Measurements from ENCODE around the gene PRPF40A.
A peak's percentile ranks its signal among the peaks of the same experiment; 100 is the strongest.

PRPF40A gene

DNA sequence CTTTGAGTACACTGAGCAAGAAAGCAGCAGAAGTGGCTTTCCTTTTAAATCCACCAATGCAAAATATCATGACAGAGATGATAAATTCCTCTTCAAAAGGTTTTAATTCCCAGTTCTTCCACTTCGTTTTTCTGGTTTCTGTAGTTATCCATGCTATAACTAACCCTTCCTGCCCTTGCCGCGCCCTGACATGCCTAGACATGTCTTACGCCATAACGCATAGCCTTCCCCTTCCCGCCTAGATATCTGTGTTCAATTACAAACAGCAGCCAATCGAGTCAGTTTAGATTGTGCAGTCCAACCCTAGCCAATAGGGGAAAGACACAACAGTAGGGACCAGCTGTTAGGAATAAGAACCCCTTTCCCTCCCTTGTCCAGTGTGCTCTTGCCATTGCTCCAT is 16.1 kb downstream of the PRPF40A start:
- ChIA-PET POLR2A (no interaction called here), CTCF (no interaction called here)
- H3K4me3 ChIP-seq (ENCODE audit: low read depth, low read length), result no peak overlapping the region
- no peak overlapping the region for H3K27ac ChIP-seq (ENCODE audit: extremely low read depth, low read depth, low read length)
- no peaks in the 10 kb centered on the region; the same call in 1 of the 2 replicates for H3K4me1 ChIP-seq (ENCODE audit: control insufficient read depth, insufficient read depth, low read length)
- H3K36me3 ChIP-seq (ENCODE audit: control insufficient read depth in 2 of 2, insufficient read depth in 1 of 2, low read length in 2 of 2), result peaks cover 0 to 50% of the 10 kb centered on the region in 2 experiments; a peak in 2 of 3 replicates
- H3K9me3 ChIP-seq (ENCODE audit: control insufficient read depth, insufficient read depth, low read depth, low read length), result no peaks in the 10 kb centered on the region
- TF ChIP-seq, protein P1, sequence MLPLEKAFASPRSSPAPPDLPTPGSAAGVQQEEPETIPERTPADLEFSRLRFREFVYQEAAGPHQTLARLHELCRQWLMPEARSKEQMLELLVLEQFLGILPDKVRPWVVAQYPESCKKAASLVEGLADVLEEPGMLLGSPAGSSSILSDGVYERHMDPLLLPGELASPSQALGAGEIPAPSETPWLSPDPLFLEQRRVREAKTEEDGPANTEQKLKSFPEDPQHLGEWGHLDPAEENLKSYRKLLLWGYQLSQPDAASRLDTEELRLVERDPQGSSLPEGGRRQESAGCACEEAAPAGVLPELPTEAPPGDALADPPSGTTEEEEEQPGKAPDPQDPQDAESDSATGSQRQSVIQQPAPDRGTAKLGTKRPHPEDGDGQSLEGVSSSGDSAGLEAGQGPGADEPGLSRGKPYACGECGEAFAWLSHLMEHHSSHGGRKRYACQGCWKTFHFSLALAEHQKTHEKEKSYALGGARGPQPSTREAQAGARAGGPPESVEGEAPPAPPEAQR (tag by site-specific recombination; IDR thresholded peaks at IDR 0.05), result no peak
- TF ChIP-seq, protein P2, sequence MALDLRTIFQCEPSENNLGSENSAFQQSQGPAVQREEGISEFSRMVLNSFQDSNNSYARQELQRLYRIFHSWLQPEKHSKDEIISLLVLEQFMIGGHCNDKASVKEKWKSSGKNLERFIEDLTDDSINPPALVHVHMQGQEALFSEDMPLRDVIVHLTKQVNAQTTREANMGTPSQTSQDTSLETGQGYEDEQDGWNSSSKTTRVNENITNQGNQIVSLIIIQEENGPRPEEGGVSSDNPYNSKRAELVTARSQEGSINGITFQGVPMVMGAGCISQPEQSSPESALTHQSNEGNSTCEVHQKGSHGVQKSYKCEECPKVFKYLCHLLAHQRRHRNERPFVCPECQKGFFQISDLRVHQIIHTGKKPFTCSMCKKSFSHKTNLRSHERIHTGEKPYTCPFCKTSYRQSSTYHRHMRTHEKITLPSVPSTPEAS (tag by site-specific recombination; IDR thresholded peaks at IDR 0.05), result no peak
- peak; percentile 86 for TF ChIP-seq SETDB1 (IDR thresholded peaks at IDR 0.05; ENCODE audit: insufficient read length, low read length)
- no peak for TF ChIP-seq ZNF596 (tag by site-specific recombination; IDR thresholded peaks at IDR 0.05)
- TF ChIP-seq, protein P3, sequence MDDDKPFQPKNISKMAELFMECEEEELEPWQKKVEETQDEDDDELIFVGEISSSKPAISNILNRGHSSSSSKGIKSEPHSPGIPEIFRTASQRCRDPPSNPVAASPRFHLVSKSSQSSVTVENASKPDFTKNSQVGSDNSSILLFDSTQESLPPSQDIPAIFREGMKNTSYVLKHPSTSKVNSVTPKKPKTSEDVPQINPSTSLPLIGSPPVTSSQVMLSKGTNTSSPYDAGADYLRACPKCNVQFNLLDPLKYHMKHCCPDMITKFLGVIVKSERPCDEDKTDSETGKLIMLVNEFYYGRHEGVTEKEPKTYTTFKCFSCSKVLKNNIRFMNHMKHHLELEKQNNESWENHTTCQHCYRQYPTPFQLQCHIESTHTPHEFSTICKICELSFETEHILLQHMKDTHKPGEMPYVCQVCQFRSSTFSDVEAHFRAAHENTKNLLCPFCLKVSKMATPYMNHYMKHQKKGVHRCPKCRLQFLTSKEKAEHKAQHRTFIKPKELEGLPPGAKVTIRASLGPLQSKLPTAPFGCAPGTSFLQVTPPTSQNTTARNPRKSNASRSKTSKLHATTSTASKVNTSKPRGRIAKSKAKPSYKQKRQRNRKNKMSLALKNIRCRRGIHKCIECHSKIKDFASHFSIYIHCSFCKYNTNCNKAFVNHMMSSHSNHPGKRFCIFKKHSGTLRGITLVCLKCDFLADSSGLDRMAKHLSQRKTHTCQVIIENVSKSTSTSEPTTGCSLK (tag by site-specific recombination; IDR thresholded peaks at IDR 0.05), result no peak
- TF ChIP-seq ZNF791 (tag by site-specific recombination; IDR thresholded peaks at IDR 0.05), result no peak

DNA sequence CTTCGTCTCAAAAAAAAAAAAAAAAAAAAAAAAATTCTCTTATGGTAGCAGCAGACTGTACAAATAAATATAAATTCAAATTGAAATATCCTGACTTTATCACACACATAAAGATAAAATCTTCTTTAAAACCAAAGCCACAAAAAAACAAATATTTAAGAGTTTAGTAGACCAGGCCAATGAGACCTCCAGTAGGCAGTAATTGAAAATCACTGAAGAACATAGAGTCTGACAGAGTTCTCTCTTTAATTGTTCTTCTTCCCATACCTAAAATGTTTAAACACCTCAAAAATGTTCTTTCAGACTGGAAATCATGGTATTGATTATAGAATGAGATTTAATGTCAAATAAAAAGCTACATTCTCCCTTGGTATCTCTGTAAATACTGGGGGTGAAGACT is 20.8 kb downstream of the PRPF40A start:
- Histone ChIP-seq H3K9me3 (ENCODE audit: control insufficient read depth, insufficient read depth, low read depth, low read length) (no peaks in the 10 kb centered on the region), H3K4me1 (ENCODE audit: control insufficient read depth, insufficient read depth, low read length) (peaks cover 3% of the 10 kb centered on the region; the same call in 1 of the 2 replicates), H3K36me3 (ENCODE audit: control insufficient read depth in 2 of 2, insufficient read depth in 1 of 2, low read length in 2 of 2) (peaks cover 5 to 36% of the 10 kb centered on the region in 2 experiments), H3K4me3 (ENCODE audit: low read depth, low read length) (no peak overlapping the region), H3K27ac (ENCODE audit: extremely low read depth, low read depth, low read length) (no peak overlapping the region)
- CTCF ChIA-PET, result no interaction called here
- POLR2A ChIA-PET, result no interaction called here
- TF ChIP-seq ZNF292 (tag by site-specific recombination; IDR thresholded peaks at IDR 0.05; ENCODE audit: borderline replicate concordance, low read depth) (no peak), SCRT1 (tag by site-specific recombination; IDR thresholded peaks at IDR 0.05; ENCODE audit: borderline replicate concordance) (no peak), SALL2 (tag by site-specific recombination; IDR thresholded peaks at IDR 0.05; ENCODE audit: borderline replicate concordance) (no peak), ZNF155 (tag by site-specific recombination; IDR thresholded peaks at IDR 0.05) (no peak), ZNF621 (tag by site-specific recombination; IDR thresholded peaks at IDR 0.05) (no peak), ZNF19 (tag by site-specific recombination; IDR thresholded peaks at IDR 0.05; ENCODE audit: low read depth) (no peak), KLF8 (tag by site-specific recombination; IDR thresholded peaks at IDR 0.05) (no peak), ZNF654 (tag by site-specific recombination; IDR thresholded peaks at IDR 0.05; ENCODE audit: low read depth) (no peak), ZBTB21 (tag by site-specific recombination; IDR thresholded peaks at IDR 0.05) (no peak), ZFP41 (tag by site-specific recombination; IDR thresholded peaks at IDR 0.05; ENCODE audit: borderline replicate concordance) (no peak)
- TF ChIP-seq, protein P4, sequence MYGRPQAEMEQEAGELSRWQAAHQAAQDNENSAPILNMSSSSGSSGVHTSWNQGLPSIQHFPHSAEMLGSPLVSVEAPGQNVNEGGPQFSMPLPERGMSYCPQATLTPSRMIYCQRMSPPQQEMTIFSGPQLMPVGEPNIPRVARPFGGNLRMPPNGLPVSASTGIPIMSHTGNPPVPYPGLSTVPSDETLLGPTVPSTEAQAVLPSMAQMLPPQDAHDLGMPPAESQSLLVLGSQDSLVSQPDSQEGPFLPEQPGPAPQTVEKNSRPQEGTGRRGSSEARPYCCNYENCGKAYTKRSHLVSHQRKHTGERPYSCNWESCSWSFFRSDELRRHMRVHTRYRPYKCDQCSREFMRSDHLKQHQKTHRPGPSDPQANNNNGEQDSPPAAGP (tag by site-specific recombination; IDR thresholded peaks at IDR 0.05), result no peak
- TF ChIP-seq, protein P5, sequence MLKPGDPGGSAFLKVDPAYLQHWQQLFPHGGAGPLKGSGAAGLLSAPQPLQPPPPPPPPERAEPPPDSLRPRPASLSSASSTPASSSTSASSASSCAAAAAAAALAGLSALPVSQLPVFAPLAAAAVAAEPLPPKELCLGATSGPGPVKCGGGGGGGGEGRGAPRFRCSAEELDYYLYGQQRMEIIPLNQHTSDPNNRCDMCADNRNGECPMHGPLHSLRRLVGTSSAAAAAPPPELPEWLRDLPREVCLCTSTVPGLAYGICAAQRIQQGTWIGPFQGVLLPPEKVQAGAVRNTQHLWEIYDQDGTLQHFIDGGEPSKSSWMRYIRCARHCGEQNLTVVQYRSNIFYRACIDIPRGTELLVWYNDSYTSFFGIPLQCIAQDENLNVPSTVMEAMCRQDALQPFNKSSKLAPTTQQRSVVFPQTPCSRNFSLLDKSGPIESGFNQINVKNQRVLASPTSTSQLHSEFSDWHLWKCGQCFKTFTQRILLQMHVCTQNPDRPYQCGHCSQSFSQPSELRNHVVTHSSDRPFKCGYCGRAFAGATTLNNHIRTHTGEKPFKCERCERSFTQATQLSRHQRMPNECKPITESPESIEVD (tag by site-specific recombination; IDR thresholded peaks at IDR 0.05), result no peak
- TF ChIP-seq, protein P6, sequence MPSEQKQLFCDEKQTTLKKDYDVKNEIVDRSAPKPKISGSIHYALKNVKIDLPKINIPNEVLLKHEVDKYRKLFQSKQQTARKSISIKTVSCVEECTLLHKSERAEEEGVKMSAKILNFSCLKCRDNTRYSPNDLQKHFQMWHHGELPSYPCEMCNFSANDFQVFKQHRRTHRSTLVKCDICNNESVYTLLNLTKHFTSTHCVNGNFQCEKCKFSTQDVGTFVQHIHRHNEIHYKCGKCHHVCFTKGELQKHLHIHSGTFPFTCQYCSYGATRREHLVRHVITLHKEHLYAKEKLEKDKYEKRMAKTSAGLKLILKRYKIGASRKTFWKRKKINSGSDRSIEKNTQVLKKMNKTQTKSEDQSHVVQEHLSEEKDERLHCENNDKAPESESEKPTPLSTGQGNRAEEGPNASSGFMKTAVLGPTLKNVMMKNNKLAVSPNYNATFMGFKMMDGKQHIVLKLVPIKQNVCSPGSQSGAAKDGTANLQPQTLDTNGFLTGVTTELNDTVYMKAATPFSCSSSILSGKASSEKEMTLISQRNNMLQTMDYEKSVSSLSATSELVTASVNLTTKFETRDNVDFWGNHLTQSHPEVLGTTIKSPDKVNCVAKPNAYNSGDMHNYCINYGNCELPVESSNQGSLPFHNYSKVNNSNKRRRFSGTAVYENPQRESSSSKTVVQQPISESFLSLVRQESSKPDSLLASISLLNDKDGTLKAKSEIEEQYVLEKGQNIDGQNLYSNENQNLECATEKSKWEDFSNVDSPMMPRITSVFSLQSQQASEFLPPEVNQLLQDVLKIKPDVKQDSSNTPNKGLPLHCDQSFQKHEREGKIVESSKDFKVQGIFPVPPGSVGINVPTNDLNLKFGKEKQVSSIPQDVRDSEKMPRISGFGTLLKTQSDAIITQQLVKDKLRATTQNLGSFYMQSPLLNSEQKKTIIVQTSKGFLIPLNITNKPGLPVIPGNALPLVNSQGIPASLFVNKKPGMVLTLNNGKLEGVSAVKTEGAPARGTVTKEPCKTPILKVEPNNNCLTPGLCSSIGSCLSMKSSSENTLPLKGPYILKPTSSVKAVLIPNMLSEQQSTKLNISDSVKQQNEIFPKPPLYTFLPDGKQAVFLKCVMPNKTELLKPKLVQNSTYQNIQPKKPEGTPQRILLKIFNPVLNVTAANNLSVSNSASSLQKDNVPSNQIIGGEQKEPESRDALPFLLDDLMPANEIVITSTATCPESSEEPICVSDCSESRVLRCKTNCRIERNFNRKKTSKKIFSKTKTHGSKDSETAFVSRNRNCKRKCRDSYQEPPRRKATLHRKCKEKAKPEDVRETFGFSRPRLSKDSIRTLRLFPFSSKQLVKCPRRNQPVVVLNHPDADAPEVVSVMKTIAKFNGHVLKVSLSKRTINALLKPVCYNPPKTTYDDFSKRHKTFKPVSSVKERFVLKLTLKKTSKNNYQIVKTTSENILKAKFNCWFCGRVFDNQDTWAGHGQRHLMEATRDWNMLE (tag by site-specific recombination; conservative IDR thresholded peaks at IDR 0.05; ENCODE audit: low read depth), result no peak
- TF ChIP-seq, protein P7, sequence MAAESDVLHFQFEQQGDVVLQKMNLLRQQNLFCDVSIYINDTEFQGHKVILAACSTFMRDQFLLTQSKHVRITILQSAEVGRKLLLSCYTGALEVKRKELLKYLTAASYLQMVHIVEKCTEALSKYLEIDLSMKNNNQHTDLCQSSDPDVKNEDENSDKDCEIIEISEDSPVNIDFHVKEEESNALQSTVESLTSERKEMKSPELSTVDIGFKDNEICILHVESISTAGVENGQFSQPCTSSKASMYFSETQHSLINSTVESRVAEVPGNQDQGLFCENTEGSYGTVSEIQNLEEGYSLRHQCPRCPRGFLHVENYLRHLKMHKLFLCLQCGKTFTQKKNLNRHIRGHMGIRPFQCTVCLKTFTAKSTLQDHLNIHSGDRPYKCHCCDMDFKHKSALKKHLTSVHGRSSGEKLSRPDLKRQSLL (tag by site-specific recombination; IDR thresholded peaks at IDR 0.05), result no peak
